SH-SY5Y (cell line): ENCODE measurements around the gene ZNF680.

Experiments used
- GATA2 ChIP-seq: IDR thresholded peaks from 2 replicates; pipeline ENCODE4 v1.6.1; 2011; ENCODE audit warnings: mild to moderate bottlenecking, low read depth, low read length
- GATA3 ChIP-seq: IDR thresholded peaks from 2 replicates; pipeline ENCODE4 v1.6.1; 2011; ENCODE audit warnings: low read depth, mild to moderate bottlenecking, low read length, moderate library complexity

GRCh38 chr7:64581926-64582894, 19.3 kb upstream of the ZNF680 start:
- TF ChIP-seq GATA2: no peak
- no peak for TF ChIP-seq GATA3
